PC-9 (cell line): ENCODE measurements around the gene KIAA0040. TPM values are rescaled to one million over a fixed set of nuclear protein-coding genes. Genes with fewer than 3 reads are reported as not detected.

Source experiments
- BruUV-seq: library from RNA; stranded (reverse); fragments of 400-500 nt; replicated peaks from 2 replicates; lab custom pipeline; 2021; lab: Mats Ljungman, UMichigan
- CTCF ChIA-PET: fragments of 300-600 bp; sonication (Branson Sonifier 250); formaldehyde crosslinking; loops from one replicate; lab custom pipeline; 2022; ENCODE audit warnings: antibody characterized with exemption; lab: Charles Lee
- POLR2A ChIA-PET: fragments of 300-600 bp; sonication (Branson Sonifier 250); formaldehyde crosslinking; loops from one replicate; lab custom pipeline; 2022; ENCODE audit warnings: antibody characterized with exemption; ENCODE audit not compliant: unreplicated experiment; lab: Charles Lee
- DNase-seq, 2 experiments: peaks; one replicate each; pipeline versions ENCODE4 v3.0.0 to v3.0.0-alpha.2; 2015 to 2022; ENCODE audit warnings: mixed read lengths in 1 of 2
- H2AFZ ChIP-seq: fragments of 200-600 bp; sonication (generic); 2 replicates; pipeline ENCODE4 v1.8.1; 2017; ENCODE audit warnings: antibody characterized with exemption
- H3F3A ChIP-seq: fragments of 200-600 bp; sonication (generic); 2 replicates; pipeline ENCODE4 v1.8.1; 2017; ENCODE audit warnings: antibody characterized with exemption, mild to moderate bottlenecking, low read depth; ENCODE audit not compliant: insufficient read depth
- H3K27ac ChIP-seq: fragments of 200-600 bp; sonication (generic); 2 replicates; pipeline ENCODE4 v1.6.1; 2016; ENCODE audit warnings: mixed run types
- H3K27me3 ChIP-seq: fragments of 200-600 bp; sonication (generic); 2 replicates; pipeline ENCODE4 v1.6.1; 2016; ENCODE audit warnings: low read depth, mixed run types; ENCODE audit not compliant: insufficient read depth
- H3K36me3 ChIP-seq: fragments of 200-600 bp; sonication (generic); 2 replicates; pipeline ENCODE4 v1.6.1; 2016; ENCODE audit warnings: low read depth, mixed run types
- H3K4me1 ChIP-seq: fragments of 200-600 bp; sonication (generic); replicated peaks from 2 replicates; pipeline ENCODE4 v1.6.1; 2016; ENCODE audit warnings: mixed run types; ENCODE audit not compliant: insufficient read depth
- H3K4me2 ChIP-seq: fragments of 200-600 bp; sonication (generic); 2 replicates; pipeline ENCODE4 v1.6.1; 2017; ENCODE audit warnings: mixed run types
- H3K4me3 ChIP-seq: fragments of 200-600 bp; sonication (generic); 2 replicates; pipeline ENCODE4 v1.6.1; 2016; ENCODE audit warnings: mixed run types
- H3K79me2 ChIP-seq: fragments of 200-600 bp; sonication (generic); 2 replicates; pipeline ENCODE4 v1.6.1; 2017; ENCODE audit warnings: low read depth, mixed run types
- H3K9me2 ChIP-seq: fragments of 200-600 bp; sonication (generic); 2 replicates; pipeline ENCODE4 v1.8.1; 2017; ENCODE audit warnings: mild to moderate bottlenecking; ENCODE audit not compliant: insufficient read depth
- H3K9me3 ChIP-seq: fragments of 200-600 bp; sonication (generic); 2 replicates; pipeline ENCODE4 v1.8.1; 2016; ENCODE audit warnings: low read depth; ENCODE audit not compliant: insufficient read depth
- H4K20me1 ChIP-seq: fragments of 200-600 bp; sonication (generic); 2 replicates; pipeline ENCODE4 v1.8.1; 2017; ENCODE audit not compliant: insufficient read depth
- EZH2 ChIP-seq: fragments of 200-600 bp; sonication (generic); IDR thresholded peaks from 2 replicates; pipeline ENCODE4 v1.8.0; 2017; ENCODE audit warnings: antibody characterized with exemption, low read depth
- intact Hi-C: fragments of 100-400 bp; cut with micrococcal nuclease; formaldehyde crosslinking; loops from one replicate; pipeline ENCODE4 v1.10.0; 2022; ENCODE audit not compliant: unreplicated experiment
- total RNA-seq: library from RNA; stranded (reverse); gene quantifications from 2 replicates; pipeline ENCODE4 v1.2.3, GENCODE V29; 2021
- TF ChIP-seq, protein P1 (sequence below): fragments of 200-600 bp; sonication (generic); conservative IDR thresholded peaks from 2 replicates; pipeline ENCODE4 v1.6.1; 2017; ENCODE audit warnings: mixed run types, antibody characterized with exemption, mild to moderate bottlenecking, moderate library complexity

The KIAA0040 gene
- total RNA-seq, 1 experiment from 2014 or later = 8.8 TPM

DNA sequence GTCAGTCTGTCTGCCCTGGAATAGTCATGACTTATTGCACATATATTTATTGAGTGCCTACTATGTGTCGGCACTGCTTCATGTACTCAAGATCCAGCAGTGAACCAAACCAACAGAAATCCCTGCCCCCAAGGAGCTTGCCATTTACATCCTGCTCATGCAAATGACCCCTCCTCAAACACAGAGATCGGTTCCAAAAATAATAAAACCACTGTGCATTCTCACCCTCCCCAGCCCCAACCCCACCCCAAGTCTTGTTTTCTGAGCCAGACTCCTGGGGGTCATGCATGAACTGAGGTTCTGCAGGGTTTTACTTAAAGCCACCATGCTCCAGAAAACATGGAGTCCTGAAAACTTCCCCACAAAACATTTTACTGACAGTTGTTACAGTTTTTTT is 61.9 kb downstream of the KIAA0040 start:
- BruUV-seq = no TSS peak
- H3K4me1 ChIP-seq = no peaks in the 10 kb centered on the region
- H2AFZ ChIP-seq = no peak overlapping the region
- no peak for TF ChIP-seq EZH2
- TF ChIP-seq, protein P1, sequence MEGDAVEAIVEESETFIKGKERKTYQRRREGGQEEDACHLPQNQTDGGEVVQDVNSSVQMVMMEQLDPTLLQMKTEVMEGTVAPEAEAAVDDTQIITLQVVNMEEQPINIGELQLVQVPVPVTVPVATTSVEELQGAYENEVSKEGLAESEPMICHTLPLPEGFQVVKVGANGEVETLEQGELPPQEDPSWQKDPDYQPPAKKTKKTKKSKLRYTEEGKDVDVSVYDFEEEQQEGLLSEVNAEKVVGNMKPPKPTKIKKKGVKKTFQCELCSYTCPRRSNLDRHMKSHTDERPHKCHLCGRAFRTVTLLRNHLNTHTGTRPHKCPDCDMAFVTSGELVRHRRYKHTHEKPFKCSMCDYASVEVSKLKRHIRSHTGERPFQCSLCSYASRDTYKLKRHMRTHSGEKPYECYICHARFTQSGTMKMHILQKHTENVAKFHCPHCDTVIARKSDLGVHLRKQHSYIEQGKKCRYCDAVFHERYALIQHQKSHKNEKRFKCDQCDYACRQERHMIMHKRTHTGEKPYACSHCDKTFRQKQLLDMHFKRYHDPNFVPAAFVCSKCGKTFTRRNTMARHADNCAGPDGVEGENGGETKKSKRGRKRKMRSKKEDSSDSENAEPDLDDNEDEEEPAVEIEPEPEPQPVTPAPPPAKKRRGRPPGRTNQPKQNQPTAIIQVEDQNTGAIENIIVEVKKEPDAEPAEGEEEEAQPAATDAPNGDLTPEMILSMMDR = no peak
- no peak overlapping the region for H3K4me2 ChIP-seq
- ChIA-PET CTCF (interaction anchor here (0.6 kb wide), 1 partner anchor 917 kb away, joined by 10 read pairs; no protein-coding TSS in a partner anchor), POLR2A (no interaction called here)
- no peaks in the 10 kb centered on the region for H3K36me3 ChIP-seq
- no peaks in the 10 kb centered on the region; the same call in 1 of the 2 replicates for H3K27me3 ChIP-seq
- H4K20me1 ChIP-seq = no peaks in the 10 kb centered on the region
- intact Hi-C loops = no loop called here
- H3K4me3 ChIP-seq = no peak overlapping the region
- DNase-seq = no peak
- H3K9me3 ChIP-seq = no peaks in the 10 kb centered on the region
- no peaks in the 10 kb centered on the region for H3K9me2 ChIP-seq
- no peaks in the 10 kb centered on the region for H3K79me2 ChIP-seq
- H3K27ac ChIP-seq = no peak overlapping the region
- no peaks in the 10 kb centered on the region for H3F3A ChIP-seq

DNA sequence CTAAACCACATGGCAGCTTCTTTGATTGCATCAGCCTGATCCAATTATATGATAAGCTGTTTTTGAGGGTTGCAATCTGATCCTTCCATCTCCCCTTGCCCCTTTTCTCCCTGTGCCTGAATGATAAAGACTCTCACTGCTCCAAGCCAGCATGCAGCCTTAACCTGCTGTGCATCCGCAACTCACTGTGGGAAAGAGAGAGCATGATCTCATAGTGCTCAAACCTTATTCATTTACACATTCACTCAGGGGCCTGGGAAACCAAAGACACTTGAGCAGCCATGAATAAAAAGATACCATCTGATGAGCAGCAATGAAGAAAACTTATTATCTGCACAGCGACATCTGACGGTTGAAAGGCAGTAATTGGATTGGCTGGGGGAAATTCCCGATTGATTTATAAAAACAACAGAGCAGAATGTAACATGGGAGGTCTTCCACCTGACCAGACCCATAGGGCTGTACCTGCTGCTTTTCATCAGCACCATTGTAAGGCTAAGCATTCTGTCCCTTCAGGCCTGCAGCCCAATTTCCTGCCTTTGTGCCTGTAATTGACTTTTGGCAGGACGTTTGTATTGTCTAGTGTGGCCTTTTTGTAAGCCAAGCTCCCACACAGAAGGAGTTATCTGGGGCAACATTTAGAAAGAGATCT is 62.5 kb downstream of the KIAA0040 start:
- CTCF ChIA-PET = interaction anchor here (0.6 kb wide), 1 partner anchor 918 kb away, joined by 10 read pairs; no protein-coding TSS in a partner anchor
- no peaks in the 10 kb centered on the region for H3K9me3 ChIP-seq

DNA sequence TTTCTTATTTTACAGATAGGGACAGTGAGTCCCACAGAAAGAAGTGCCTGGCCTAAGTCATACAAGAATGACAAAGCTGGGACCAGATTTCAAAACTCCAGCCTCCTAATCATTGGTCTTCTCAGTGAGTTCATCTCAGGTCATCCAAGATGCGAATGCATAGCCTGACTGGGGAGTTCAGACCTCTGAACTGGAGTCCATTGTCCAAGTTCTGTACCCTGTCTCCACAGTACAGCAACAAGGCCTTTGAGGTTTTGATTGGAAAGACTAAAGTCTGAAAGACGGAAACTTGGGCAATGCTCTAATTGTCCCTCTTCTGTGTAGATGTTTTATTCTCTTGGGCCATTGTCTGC is 63.0 kb downstream of the KIAA0040 start:
- ChIA-PET CTCF (no interaction called here), POLR2A (no interaction called here)
- no peaks in the 10 kb centered on the region for H3K9me3 ChIP-seq
- H3K4me2 ChIP-seq = no peak overlapping the region
- no peak overlapping the region for H3K4me3 ChIP-seq
- H3K9me2 ChIP-seq = no peaks in the 10 kb centered on the region
- DNase-seq = no peak
- H3F3A ChIP-seq = no peaks in the 10 kb centered on the region
- no peak for TF ChIP-seq EZH2
- TF ChIP-seq, protein P1 = no peak
- no peaks in the 10 kb centered on the region for H3K36me3 ChIP-seq
- H3K27ac ChIP-seq = no peak overlapping the region
- H3K27me3 ChIP-seq = no peaks in the 10 kb centered on the region; the same call in 1 of the 2 replicates
- no peaks in the 10 kb centered on the region for H3K79me2 ChIP-seq
- intact Hi-C loops = loop anchor here (5.0 to 10.0 kb wide), 2 partner anchors 357 to 385 kb away; no protein-coding TSS in a partner anchor
- no TSS peak for BruUV-seq
- no peaks in the 10 kb centered on the region for H3K4me1 ChIP-seq
- H2AFZ ChIP-seq = no peak overlapping the region
- H4K20me1 ChIP-seq = no peaks in the 10 kb centered on the region

More for the DNA sequence above, 62.5 kb downstream of the KIAA0040 start:
- Histone ChIP-seq H3K9me2 (no peaks in the 10 kb centered on the region), H3K4me1 (no peaks in the 10 kb centered on the region), H3K36me3 (no peaks in the 10 kb centered on the region), H3K79me2 (no peaks in the 10 kb centered on the region), H2AFZ (no peak overlapping the region), H3K4me3 (no peak overlapping the region), H3K27ac (no peak overlapping the region), H4K20me1 (no peaks in the 10 kb centered on the region), H3K27me3 (no peaks in the 10 kb centered on the region; the same call in 1 of the 2 replicates), H3K4me2 (no peak overlapping the region), H3F3A (no peaks in the 10 kb centered on the region)
- DNase-seq = no peak
- intact Hi-C loops = loop anchor here (5.0 to 10.0 kb wide), 2 partner anchors 358 to 385 kb away; no protein-coding TSS in a partner anchor
- no TSS peak for BruUV-seq
- TF ChIP-seq, protein P1 = no peak
- no peak for TF ChIP-seq EZH2
- POLR2A ChIA-PET = no interaction called here
